Stomach (tissue), 4 donors: ENCODE data around the gene OLFML2A.

Source experiments
- EP300 ChIP-seq: sonication (generic); formaldehyde crosslinking; IDR thresholded peaks from one replicate; pipeline ENCODE4 v1.6.1; 2017; ENCODE audit warnings: antibody characterized with exemption
- POLR2A ChIP-seq, 4 donors: fragments of 450-650 bp; IDR thresholded peaks; one replicate each; pipeline ENCODE4 v1.6.1; 2016; ENCODE audit warnings: antibody characterized with exemption in 4 of 4, control low read depth in 2 of 4, mild to moderate bottlenecking in 1 of 4, moderate library complexity in 1 of 4
- POLR2AphosphoS5 ChIP-seq, 3 donors: sonication (generic); formaldehyde crosslinking; IDR thresholded peaks; one replicate each; pipeline ENCODE4 v1.6.1; 2016; ENCODE audit warnings: antibody characterized with exemption in 3 of 3
- TF ChIP-seq, protein P1 (sequence below), 7 experiments: fragments of 450-650 bp in 4 of 7; fragments of 200-600 bp in 3 of 7; sonication (generic) in 3 of 7; IDR thresholded peaks; one replicate each; pipeline ENCODE4 v1.5.1; 2016 to 2019; ENCODE audit warnings: antibody characterized with exemption in 7 of 7, control low read depth in 2 of 7, mild to moderate bottlenecking in 1 of 7

DNA sequence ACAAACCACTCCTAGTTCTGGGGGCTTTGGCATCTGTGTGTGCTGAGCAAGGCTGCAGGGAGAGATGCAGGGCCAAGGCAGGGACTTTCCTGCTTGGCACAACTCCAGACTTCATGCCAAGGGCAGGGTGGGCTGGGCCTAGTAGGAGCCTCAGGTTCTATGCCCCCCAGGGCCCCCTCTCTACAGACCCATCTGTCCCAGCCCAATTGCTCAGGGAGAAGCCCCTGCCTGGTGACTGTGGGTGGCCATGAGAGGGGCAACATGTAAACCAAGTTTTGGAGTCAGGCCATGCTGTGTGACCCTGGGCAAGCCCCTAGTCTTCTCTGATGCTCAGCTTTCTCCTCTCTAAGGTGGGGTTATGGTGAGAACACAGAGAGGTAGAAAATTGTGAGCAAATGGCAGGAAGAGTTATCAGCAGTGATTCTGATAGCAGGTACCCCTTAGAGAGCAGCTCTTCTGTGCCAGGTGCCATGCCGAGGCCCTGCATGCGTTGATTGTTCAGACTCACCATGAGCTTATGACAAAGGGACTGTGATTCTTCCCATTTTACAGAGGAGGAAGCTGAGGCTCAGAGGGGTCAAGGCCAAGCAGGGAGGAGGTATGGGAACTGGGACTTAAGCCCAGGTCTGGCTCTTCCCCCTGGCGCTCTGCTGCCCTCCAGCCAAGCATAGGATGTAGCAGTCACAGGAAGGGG is 5.2 kb downstream of the OLFML2A start:
- TF ChIP-seq, protein P1, sequence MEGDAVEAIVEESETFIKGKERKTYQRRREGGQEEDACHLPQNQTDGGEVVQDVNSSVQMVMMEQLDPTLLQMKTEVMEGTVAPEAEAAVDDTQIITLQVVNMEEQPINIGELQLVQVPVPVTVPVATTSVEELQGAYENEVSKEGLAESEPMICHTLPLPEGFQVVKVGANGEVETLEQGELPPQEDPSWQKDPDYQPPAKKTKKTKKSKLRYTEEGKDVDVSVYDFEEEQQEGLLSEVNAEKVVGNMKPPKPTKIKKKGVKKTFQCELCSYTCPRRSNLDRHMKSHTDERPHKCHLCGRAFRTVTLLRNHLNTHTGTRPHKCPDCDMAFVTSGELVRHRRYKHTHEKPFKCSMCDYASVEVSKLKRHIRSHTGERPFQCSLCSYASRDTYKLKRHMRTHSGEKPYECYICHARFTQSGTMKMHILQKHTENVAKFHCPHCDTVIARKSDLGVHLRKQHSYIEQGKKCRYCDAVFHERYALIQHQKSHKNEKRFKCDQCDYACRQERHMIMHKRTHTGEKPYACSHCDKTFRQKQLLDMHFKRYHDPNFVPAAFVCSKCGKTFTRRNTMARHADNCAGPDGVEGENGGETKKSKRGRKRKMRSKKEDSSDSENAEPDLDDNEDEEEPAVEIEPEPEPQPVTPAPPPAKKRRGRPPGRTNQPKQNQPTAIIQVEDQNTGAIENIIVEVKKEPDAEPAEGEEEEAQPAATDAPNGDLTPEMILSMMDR (IDR thresholded peaks at IDR 0.05), result no peak
- no peak for TF ChIP-seq EP300
- no peak for TF ChIP-seq POLR2A (IDR thresholded peaks at IDR 0.05)
- TF ChIP-seq POLR2AphosphoS5 (IDR thresholded peaks at IDR 0.05), result no peak
